Measurements from ENCODE around the gene CCL22.

Gene CCL22

DNA sequence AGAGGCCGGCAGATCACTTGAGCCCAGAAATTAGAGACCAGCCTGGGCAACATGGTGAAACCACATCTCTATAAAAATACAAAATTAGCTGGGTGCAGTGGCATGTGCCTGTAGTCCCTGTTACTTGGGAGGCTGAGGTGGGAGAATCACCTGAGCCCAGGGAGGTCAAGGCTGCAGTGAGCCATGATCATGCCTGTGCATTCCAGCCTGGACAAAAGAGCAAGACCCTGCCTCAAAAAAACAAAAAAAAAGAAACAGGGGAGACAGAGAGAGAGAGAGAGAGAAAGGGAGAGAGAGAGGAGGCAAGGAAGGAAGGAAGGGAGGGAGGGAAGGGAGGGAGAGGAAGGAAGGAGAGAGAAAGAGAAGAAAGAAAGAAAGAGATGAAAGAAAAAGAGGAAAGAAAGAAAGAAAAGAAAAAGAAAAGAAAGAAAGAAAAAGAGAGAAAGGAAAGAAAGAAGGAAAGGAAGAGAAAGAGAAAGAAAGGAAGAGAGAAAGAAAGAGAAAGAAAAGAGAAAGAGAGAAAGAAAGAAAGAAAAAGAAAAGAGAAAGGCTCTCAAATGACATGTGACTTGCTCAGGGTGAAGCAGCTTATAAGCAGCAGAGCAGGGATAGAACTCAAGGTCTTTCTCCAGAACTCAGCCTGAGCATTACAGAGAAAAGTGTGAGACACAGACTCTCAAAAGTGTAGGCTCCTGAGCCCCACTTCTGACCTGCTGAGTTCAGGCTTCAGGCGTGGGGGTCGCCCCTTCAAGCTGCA, 29.2 kb downstream of the CCL22 start:
- TF ChIP-seq, protein P1, sequence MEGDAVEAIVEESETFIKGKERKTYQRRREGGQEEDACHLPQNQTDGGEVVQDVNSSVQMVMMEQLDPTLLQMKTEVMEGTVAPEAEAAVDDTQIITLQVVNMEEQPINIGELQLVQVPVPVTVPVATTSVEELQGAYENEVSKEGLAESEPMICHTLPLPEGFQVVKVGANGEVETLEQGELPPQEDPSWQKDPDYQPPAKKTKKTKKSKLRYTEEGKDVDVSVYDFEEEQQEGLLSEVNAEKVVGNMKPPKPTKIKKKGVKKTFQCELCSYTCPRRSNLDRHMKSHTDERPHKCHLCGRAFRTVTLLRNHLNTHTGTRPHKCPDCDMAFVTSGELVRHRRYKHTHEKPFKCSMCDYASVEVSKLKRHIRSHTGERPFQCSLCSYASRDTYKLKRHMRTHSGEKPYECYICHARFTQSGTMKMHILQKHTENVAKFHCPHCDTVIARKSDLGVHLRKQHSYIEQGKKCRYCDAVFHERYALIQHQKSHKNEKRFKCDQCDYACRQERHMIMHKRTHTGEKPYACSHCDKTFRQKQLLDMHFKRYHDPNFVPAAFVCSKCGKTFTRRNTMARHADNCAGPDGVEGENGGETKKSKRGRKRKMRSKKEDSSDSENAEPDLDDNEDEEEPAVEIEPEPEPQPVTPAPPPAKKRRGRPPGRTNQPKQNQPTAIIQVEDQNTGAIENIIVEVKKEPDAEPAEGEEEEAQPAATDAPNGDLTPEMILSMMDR (IDR thresholded peaks at IDR 0.05), result no peak

DNA sequence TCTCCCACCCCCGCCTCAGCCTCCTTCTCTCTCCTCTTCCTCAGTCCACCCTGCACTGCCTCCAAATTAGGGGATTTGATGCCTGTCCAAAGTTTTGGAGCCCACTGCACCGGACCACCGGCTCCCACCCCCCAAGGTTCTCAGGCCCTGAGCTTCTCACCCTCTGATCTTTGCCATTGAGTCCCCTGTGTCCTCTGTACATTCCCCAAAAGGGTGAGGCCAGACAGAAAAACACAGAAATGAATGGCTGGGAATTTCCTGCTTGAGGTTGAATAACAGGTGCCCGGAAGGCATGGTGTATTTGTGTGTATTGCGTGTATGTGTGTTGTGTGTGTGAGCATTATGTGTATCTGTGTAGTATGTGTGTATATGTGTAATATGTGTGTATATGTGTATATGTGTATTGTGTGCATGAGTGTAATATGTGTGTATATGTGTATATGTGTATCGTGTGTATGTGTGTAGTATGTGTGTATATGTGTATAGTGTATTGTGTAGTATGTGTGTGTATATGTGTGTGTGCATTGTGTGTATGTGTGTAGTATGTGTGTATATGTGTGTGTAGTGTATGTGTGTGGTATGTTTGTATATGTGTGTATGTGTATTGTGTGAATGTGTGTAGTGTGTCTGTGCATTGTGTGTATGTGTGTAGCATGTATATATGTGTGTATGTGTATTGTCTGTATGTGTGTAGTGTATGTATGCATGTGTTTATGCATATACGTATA, 29.9 kb downstream of the CCL22 start:
- TF ChIP-seq, protein P1 (IDR thresholded peaks at IDR 0.05), result no peak

DNA sequence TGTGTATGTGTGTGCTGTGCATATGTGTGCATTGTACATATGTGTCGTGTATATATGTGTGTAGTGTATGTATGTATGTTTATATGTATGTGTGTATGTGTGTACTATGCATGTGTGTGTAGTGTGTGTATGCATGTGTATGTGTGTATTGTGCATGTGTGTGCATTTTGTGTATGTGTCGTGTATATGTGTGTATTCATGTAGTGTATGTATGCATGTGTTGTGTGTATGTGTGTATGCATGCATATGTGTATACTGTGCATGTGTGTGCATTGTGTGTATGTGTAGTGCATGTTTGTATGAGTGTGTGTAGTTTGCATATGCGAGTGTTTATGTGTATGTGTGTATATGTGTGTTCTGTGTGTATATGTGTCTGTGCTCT, 30.5 kb downstream of the CCL22 start:
- TF ChIP-seq, protein P1 (IDR thresholded peaks at IDR 0.05), result no peak

DNA sequence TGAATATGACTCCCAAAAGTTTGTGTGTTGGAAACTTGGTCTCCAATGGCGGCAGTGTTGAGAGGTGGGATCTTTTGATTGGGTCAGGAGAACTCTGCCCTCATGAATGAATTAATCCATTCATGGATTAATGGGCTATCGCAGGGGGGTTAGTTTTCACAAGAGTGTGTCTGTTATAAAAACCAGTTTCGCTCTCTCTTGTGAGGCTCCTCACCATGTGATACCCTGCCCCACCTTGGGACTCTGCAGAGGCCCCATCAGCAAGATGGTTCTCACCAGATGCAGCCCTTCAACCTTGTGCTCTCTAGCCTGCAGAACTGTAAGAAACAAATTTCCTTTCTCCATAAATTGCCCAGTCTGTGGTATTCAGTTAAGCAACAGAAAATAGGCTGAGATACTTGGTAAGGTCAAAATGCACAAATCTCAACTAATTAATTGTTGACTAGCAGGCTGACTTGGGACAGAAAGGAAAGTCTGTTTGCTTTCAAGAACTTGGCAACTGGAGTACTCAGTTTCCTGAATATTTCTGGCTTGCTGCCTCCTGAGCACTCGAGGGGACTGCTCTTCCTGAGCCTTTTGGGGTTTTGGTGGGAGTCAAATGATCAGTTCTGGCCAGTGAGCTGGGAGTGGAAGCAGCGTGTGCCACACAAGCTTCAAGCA, 32.2 kb downstream of the CCL22 start:
- TF ChIP-seq, protein P1 (IDR thresholded peaks at IDR 0.05), result no peak

DNA sequence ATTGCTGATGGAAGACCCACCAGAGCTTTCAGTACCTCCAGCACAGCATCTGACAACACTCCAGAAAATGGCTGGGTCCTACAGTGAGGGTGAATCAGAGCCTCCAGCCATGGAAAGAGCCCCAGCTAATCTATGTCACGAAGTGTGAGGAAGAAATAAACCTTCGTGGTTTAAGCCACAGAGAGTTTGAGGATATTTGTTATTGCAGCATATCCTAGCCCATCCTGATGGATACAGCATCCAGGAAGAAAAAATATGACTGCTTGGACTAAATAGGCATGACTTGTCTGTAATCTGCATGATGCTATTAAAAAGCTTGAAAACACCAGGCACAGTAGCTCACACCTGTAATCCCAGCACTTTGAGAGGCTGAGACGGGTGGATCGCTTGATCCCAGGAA, 32.7 kb downstream of the CCL22 start:
- TF ChIP-seq, protein P1 (IDR thresholded peaks at IDR 0.05), result no peak

DNA sequence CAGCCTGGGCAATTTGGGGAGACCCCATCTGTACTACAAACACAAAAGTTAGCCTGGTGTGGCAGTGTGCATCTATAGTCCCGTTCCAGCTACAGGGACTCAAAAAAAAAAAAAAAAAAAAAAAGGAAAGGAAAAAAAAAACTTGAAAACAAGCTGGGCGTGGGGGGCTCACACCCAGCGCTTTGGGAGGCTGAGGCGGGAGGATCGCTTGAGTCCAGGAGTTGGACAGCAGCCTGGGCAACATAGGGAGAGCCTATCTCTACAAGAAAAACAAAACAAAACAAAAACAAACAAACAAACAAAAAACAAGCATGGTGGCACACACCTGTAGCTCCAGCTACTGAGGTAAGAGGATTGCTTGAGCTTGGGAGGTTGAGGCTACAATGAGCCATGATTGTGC, 33.1 kb downstream of the CCL22 start:
- TF ChIP-seq, protein P1 (IDR thresholded peaks at IDR 0.05), result no peak

DNA sequence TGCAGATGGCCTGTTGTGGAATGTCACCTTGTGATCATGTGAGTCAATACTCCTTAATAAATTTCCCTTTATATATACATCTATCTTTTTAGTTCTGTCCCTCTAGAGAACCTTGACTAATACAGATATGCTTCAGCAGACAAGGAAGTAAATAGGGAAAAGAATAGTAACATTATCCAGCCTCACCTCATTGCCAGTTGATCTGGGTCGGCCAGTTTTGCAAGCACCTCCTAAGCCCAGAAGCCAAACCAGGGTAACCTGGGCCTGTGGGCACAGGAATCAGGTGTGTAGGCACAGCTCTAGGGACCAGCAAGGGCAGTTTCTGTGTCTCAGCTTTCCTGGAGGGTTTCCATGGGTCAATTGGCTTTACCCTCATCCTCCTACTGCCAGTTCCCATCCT, 34.1 kb downstream of the CCL22 start:
- TF ChIP-seq, protein P1 (IDR thresholded peaks at IDR 0.05), result no peak
